GM10266 (cell line): ENCODE data around the gene F2R.

Experiments
- DNase-seq: peaks from one replicate; pipeline ENCODE4 v3.0.0; 2012; ENCODE audit errors: extremely low spot score
- CTCF ChIP-seq: IDR thresholded peaks from 2 replicates; pipeline ENCODE4 v1.5.1; 2012; ENCODE audit warnings: mild to moderate bottlenecking, low read depth; ENCODE audit not compliant: control insufficient read depth, insufficient read depth; ENCODE audit errors: missing control alignments

Gene F2R

GRCh38 chr5:76715736-76716455 is at the start of gene F2R:
Gene F2R, plus strand, starts transcription at chr5:76716126. Its CDS starts 182 bp downstream, at chr5:76716308.
- peak; percentile 79 for DNase-seq
- TF ChIP-seq CTCF, result peak; percentile 70

GRCh38 chr5:76667495-76667894 is 48.4 kb upstream of the F2R start:
- TF ChIP-seq CTCF, result no peak
- DNase-seq, result no peak

GRCh38 chr5:76669245-76669644 is 46.7 kb upstream of the F2R start:
- no peak for DNase-seq
- TF ChIP-seq CTCF, result no peak

- DNase-seq, result no peak
- no peak for TF ChIP-seq CTCF
These were observed 45.4 kb upstream of the F2R start for GRCh38 chr5:76670508-76670907.

GRCh38 chr5:76672242-76672641 is 43.7 kb upstream of the F2R start:
- DNase-seq, result no peak
- no peak for TF ChIP-seq CTCF

GRCh38 chr5:76673125-76673524 is 42.8 kb upstream of the F2R start:
- no peak for TF ChIP-seq CTCF
- DNase-seq, result no peak

- DNase-seq, result no peak
- TF ChIP-seq CTCF, result no peak
These were observed 41.4 kb upstream of the F2R start for GRCh38 chr5:76674330-76675066.
